RWPE2 (cell line): ENCODE measurements around the gene DMBX1.

Source experiments
- ATAC-seq: fragments of 200-7000 bp; cut with Tn5 transposase; 3 replicates; pipeline ENCODE4 v1.9.1; 2021; ENCODE audit warnings: low read depth
- DNase-seq: peaks from one replicate; pipeline ENCODE4 v3.0.0-alpha.2; 2020; ENCODE audit warnings: low spot score
- H3K27ac ChIP-seq: fragments of 450-650 bp; 2 replicates; pipeline ENCODE4 v1.5.1; 2017; ENCODE audit warnings: mild to moderate bottlenecking; ENCODE audit not compliant: poor library complexity, severe bottlenecking
- H3K27me3 ChIP-seq: fragments of 250-450 bp; sonication (Bioruptor Pico); 2 replicates; pipeline ENCODE4 v1.5.1; 2021; ENCODE audit warnings: mild to moderate bottlenecking, moderate library complexity; ENCODE audit not compliant: insufficient read depth, poor library complexity, severe bottlenecking
- H3K36me3 ChIP-seq: fragments of 250-450 bp; sonication (Bioruptor Pico); 2 replicates; pipeline ENCODE4 v1.5.1; 2020; ENCODE audit warnings: low read depth, mild to moderate bottlenecking, moderate library complexity
- H3K4me1 ChIP-seq: fragments of 250-450 bp; sonication (Bioruptor Pico); 2 replicates; pipeline ENCODE4 v1.5.1; 2021; ENCODE audit warnings: mild to moderate bottlenecking, moderate library complexity; ENCODE audit not compliant: insufficient read depth, poor library complexity, severe bottlenecking
- H3K4me3 ChIP-seq: fragments of 250-450 bp; sonication (Bioruptor Pico); 2 replicates; pipeline ENCODE4 v1.5.1; 2021; ENCODE audit warnings: mild to moderate bottlenecking, moderate library complexity; ENCODE audit not compliant: severe bottlenecking
- H3K9me3 ChIP-seq: fragments of 250-450 bp; sonication (Bioruptor Pico); 2 replicates; pipeline ENCODE4 v1.5.1; 2021; ENCODE audit warnings: mild to moderate bottlenecking, moderate library complexity; ENCODE audit not compliant: severe bottlenecking
- TF ChIP-seq, protein P1 (sequence below): fragments of 450-650 bp; IDR thresholded peaks from one replicate; pipeline ENCODE4 v1.5.1; 2017; ENCODE audit warnings: mild to moderate bottlenecking, moderate library complexity; ENCODE audit not compliant: poor library complexity, severe bottlenecking

The DMBX1 gene

DNA sequence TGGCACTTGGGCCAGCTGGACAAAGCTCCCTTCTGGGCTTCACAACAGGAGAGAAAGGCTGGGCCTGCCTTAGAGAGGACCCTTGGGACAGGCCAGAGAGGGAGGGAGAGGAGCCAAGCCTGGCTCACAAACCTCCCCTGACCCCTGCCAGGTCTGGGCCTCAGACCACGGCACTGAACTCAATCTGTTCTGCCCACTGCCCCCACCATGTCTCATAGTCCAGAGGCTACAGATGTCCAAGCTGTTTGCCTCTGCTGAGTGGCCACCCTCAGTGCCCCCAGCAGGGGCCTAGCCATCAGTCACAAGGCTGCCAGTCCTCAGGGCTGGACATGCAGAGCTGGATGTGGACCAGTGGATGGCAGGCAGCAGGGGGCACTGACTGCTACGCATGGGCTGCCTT, 13.0 kb upstream of the DMBX1 start:
- no peak for DNase-seq
- TF ChIP-seq, protein P1, sequence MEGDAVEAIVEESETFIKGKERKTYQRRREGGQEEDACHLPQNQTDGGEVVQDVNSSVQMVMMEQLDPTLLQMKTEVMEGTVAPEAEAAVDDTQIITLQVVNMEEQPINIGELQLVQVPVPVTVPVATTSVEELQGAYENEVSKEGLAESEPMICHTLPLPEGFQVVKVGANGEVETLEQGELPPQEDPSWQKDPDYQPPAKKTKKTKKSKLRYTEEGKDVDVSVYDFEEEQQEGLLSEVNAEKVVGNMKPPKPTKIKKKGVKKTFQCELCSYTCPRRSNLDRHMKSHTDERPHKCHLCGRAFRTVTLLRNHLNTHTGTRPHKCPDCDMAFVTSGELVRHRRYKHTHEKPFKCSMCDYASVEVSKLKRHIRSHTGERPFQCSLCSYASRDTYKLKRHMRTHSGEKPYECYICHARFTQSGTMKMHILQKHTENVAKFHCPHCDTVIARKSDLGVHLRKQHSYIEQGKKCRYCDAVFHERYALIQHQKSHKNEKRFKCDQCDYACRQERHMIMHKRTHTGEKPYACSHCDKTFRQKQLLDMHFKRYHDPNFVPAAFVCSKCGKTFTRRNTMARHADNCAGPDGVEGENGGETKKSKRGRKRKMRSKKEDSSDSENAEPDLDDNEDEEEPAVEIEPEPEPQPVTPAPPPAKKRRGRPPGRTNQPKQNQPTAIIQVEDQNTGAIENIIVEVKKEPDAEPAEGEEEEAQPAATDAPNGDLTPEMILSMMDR: no peak
- no peaks in the 10 kb centered on the region for H3K27me3 ChIP-seq
- H3K4me1 ChIP-seq: no peaks in the 10 kb centered on the region
- no peak overlapping the region for H3K27ac ChIP-seq
- no peak for ATAC-seq
- no peak overlapping the region for H3K4me3 ChIP-seq
- H3K9me3 ChIP-seq: no peaks in the 10 kb centered on the region
- H3K36me3 ChIP-seq: no peaks in the 10 kb centered on the region

DNA sequence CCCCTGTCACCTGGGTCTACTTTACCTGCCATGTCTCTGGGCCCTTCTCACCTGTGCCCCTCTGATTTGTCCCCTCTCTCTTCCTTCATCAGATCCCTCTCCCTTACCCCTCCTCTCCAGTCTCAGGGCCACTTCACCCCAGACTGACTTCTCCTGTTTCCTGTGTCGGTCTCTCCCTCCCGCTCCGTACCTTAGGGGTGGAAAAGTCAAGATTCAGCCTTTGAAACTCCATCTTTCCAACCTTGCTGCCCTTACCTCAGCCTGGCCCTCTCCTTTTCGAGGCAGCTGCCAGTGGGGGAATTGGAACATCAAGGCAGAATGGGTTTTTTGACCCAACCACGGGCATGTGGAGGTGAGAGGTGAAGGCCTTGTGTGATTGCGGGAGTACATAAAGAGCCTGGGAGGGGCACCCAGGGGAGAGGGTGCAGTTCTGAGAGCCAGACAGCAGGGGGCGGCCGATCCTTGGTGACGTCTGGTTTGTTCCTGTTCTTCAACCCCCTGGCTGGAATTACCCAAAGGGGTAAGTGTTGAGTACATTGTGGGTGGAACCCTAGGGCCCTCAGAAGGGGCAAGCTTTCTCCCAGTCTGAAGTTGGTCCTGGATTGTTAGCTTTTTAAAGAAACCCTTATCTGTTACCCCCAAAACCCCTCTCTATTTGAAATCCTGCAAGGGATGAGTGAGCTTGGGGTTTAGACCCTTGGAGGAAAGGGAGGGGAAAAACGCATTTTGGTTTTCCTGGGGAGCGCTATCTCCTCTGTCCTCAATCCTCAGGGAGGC, 12.3 kb upstream of the DMBX1 start:
- Histone ChIP-seq H3K4me3 (no peak overlapping the region), H3K36me3 (no peaks in the 10 kb centered on the region), H3K9me3 (no peaks in the 10 kb centered on the region), H3K27me3 (no peaks in the 10 kb centered on the region), H3K27ac (no peak overlapping the region), H3K4me1 (no peaks in the 10 kb centered on the region)
- no peak for DNase-seq
- TF ChIP-seq, protein P1: peak; percentile 88
- peak; percentile 69 for ATAC-seq

- Histone ChIP-seq H3K27me3 (no peaks in the 10 kb centered on the region), H3K4me3 (no peak overlapping the region), H3K36me3 (no peaks in the 10 kb centered on the region), H3K4me1 (no peaks in the 10 kb centered on the region), H3K27ac (no peak overlapping the region), H3K9me3 (no peaks in the 10 kb centered on the region)
- ATAC-seq (no peak), DNase-seq (no peak)
- TF ChIP-seq, protein P1: no peak
Measured at GRCh38 chr1:46478721-46479485, 10.7 kb upstream of the DMBX1 start.

DNA sequence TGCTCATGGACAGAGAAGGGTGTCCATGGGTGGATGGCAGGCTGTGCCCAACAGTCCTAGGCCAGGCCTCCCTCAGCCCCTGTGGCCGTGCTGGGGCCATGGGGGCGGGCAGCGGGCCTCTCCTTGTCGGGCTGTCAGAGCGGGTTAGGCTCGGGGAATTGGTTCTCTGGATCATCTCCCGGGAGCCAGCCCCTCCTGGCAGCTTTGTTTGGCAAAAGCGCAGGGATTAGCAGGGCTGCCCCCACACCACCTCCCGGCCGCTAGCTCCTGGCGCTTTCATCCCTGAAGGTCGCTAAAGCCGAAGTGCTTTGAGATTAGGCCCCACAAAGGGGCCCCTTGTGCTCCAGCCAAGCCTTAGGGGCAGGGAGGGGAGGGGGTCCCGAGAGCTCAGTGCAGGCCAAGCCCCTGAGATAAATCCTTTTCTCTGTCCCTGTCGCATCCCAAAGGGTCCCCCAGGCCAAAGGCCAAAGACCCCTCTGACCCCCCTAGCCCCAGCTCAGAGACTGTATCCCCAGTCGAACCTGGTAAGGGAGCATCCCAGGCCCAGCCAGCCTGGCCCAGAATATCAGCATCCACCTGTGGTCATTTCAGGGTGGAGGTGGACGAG, 9.8 kb upstream of the DMBX1 start:
- ATAC-seq: no peak
- Histone ChIP-seq H3K36me3 (no peaks in the 10 kb centered on the region), H3K4me3 (no peak overlapping the region), H3K4me1 (no peaks in the 10 kb centered on the region), H3K9me3 (no peaks in the 10 kb centered on the region), H3K27me3 (peaks cover 3% of the 10 kb centered on the region), H3K27ac (no peak overlapping the region)
- TF ChIP-seq, protein P1: no peak
- no peak for DNase-seq
